ENCODE measurements around the gene SLC51B. TPM values are rescaled to one million over a fixed set of nuclear protein-coding genes. Genes with fewer than 3 reads are reported as not detected.
"Not testable (repeated sequence)": the region's sequence is repeated elsewhere in the genome, so short reads cannot be mapped to it uniquely, and the experiment has no call there.

SLC51B gene
- polyA plus RNA-seq (ENCODE audit: insufficient read depth in 1 of 5, insufficient read length in 5 of 5, low replicate concordance in 1 of 5), result 10 to 100 TPM; 11.2 to 17.8 (median 15.1) TPM
- long read RNA-seq, donor 1, result 0 reads
- long read RNA-seq, donor 2, partial matches to known transcripts, result 0 of 48 reads
- long read RNA-seq, donor 2, other reads (novel, unspliced or antisense), result 48 of 48 reads
- long read RNA-seq, donor 3, partial matches to known transcripts, result 16 of 53 reads
- long read RNA-seq, donor 3, other reads (novel, unspliced or antisense), result 37 of 53 reads
- long read RNA-seq, donor 4, result 0 reads
- long read RNA-seq, donor 5, partial matches to known transcripts, result 29 of 116 reads
- long read RNA-seq, donor 5, other reads (novel, unspliced or antisense), result 87 of 116 reads
- long read RNA-seq, donor 6, partial matches to known transcripts, result 16 of 92 reads
- long read RNA-seq, donor 6, other reads (novel, unspliced or antisense), result 75 of 92 reads
- long read RNA-seq, donor 7, partial matches to known transcripts, result 30 of 142 reads
- long read RNA-seq, donor 7, other reads (novel, unspliced or antisense), result 112 of 142 reads
- long read RNA-seq, donor 8, result 0 reads

DNA sequence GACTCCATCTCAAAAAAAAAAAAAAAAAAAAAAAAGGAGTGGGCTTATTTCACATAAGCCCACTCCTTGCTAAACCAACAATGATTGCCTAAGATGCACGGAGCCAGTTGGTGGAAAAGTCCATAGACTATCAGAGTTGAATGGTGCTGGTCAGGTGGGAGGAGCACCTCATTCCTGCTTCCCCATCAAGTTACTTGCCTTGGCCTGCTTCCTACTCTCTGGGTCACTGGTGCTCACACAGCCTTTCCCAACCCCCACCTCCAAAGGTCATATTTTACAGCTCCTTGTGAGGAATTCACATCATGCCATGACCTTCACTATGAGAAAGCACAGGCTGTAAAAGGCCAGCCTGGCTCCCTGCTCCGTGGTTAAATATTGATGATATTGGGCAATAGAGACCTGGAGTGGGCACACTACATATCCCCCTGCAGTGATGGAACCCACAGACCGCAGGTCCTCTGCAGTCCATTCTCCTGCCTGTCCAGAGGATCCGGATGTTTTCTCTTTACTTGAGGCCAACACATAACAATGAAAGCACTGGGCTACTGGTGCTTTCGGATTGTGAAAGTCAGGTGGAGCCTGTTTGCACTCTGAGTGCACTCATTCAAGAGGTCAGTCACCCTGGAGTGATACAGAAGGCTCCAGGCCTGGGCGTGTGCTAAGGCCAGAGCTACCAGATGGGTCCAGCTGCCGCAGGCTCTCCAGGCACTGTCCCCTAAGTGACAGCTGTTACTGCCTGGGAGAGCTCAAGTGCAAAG, at the start of gene SLC51B:
TSS of gene SLC51B (plus strand) at position 664 of the 758 bp plus-strand sequence. CDS start 4,618 bp downstream, outside the sequence.
- DNase-seq, result peak; percentile 79 to 80

DNA sequence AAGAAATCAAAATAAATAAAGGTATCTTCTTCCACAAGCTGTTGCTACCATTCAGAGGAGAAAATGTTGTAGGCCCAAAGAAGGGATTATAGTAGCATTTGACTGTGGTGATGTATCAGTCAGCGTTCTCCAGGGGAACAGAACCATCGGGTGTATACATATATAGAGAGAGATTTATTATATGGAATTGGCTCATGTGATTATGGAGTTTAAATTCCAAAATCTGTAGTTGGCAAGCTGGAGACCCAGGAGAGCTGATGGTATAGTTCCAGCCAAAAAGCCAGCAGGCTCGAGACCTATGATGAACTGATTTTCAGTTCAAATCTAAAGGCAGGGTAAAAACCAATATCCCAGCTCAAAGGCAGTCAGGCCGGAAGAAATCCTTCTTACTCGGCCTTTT, 48.1 kb upstream of the SLC51B start:
- DNase-seq, result no peak

DNA sequence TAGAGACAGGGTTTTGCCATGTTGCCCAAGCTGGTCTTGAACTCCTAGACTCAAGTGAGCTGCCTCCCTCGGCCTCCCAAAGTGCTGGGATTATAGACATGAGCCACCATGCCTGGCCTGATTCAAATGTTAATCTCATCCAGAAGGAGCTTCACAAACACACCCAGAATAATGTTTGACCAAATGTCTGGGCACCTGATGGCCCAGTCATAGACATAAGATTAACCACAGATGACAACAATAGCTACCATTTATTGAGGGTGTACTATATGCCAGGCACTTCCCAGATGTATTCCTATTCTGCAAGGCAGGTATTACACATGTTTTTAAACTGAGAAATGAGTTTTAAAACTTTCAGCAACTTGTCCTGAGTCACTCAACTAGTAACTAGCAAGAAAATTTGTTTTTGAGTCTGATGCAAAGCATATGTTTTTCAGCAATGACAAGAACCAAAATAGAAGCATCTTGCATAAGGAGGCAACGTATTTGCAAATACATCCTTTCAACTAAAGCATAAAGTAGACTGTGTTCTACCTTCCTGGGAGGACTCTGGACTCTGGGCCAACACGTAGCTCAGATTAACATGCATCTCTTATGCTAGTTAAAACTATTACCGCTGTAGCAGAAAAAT, 47.3 kb upstream of the SLC51B start:
- no peak for DNase-seq

DNA sequence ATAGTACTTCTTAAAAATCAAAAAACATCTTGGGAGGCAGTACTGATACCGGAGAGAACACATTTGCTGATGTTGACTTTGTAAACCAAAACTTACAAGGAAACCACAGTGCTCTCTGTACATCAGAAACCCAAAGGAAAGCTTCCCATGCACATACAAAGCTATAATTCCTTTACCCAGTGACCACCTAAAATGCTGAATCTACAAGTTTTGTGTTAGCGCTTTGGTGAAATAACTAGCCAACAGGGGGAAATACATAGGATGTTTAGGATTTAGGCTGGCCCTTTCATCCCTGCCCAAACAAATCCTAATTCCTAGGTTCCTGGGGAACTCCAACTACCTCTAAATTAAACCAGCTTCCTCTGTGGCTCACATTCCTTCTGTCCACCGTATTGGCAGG, 40.2 kb upstream of the SLC51B start:
- no peak for DNase-seq

DNA sequence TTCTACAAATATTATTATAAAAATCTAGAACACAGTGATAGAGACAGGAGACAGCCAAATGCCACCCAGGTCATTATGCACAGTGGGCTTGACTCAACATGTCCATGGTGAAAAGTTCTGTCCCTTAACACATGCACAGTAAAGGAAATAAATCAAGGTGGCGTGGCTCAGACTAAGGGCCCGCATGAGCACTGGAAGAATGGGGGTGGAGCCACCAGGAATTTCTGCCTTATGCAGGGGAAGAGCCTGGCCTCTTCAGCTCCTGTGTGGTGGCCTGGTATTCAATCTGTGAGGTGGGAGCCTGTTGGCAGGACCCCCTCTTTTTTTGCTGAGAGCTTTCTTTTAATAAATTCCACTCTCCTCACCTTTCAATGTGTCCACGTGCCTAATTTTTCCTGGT, 38.3 kb upstream of the SLC51B start:
- DNase-seq, result no peak

DNA sequence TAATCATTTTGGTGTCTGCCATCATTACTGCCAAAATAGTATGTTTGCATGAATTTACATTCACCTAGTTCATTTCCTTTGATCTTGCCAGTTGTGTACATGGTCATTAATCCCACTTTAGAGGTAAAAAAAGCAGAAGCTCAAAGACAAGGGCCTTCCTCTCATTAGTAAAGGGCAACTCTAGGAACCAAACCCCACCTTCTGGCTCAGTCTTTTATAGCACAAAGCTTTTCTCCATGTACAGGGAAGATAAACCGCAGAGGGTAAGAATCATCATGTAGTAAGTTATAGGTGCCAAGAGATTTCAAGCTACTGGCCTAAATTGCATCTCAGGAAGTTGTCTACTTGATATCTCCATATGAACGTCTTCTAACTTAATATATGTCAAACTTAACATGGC, 36.2 kb upstream of the SLC51B start:
- no peak for DNase-seq

DNA sequence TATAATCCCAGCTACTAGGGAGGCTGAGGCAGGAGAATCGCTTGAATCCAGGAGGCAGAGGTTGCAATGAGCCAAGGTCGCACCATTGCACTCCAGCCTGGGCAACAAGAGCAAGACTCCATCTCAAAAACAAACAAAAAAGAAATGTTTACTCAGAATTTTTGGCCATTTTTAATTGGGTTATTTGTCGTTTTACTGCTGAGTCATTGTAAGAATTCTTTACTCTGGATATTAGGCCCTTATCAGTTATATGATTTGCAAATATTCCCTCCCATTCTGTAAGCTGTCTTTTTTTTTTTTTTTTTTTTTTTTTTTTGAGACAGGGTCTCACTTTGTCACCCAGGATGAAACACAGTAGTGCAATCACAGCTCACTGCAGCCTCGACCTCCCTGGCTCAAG, 34.0 kb upstream of the SLC51B start:
- DNase-seq, result not testable (repeated sequence)

DNA sequence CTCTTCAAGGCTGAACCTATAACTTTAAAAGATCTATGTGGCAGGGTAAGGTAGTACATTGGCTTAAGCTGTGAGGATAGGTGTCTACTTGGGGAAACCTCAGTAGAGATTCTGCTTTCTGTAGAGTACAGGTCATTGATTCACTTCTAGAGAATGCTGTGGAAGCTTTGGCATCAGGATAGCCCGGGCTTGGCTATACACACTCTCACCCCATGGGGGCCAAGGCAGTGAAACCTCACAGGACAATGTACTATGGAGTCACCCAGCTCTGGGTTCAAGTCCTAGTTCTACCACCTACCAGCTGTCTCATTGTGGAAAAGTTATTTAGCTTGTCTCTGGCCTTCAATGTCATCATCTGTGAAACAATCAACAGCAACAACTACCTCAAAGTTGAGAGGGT, 24.8 kb upstream of the SLC51B start:
- no peak for DNase-seq

DNA sequence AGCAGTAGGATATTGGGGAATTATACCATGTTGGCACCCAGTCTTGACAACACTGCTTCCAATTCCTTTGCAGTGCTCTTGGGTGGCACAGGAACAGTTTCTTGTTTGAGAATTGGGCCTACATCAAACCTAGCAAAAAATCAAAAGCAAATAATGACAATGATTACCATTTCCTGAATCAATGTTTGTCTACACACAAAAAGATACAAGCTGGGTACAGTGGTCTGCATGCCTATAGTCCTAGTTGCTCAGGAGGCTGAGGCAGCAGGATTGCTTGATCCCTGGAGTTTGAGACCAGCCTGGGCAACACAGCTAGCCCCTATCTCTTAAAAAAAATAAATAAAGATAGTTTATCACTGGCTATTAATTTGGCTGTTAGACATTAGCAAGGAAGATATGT, 23.7 kb upstream of the SLC51B start:
- DNase-seq, result no peak

DNA sequence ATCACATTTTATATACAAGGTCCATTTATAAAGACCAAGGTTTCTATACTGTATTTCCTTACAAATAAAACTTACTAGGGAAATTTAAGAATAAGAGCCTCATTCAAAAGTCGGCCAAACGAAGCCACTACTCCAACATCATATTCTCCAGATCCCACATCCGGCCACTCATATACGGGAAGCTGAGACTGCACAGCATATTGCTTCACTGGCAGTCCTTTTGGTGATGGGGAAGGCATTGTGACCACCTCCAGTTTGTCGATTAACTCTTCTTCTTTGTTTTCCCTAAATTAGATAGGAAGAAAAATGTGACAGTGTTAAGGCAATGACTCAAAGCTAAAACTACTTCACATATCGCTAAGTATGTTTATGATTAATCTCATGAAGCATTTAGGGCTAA, 18.4 kb upstream of the SLC51B start:
- no peak for DNase-seq

DNA sequence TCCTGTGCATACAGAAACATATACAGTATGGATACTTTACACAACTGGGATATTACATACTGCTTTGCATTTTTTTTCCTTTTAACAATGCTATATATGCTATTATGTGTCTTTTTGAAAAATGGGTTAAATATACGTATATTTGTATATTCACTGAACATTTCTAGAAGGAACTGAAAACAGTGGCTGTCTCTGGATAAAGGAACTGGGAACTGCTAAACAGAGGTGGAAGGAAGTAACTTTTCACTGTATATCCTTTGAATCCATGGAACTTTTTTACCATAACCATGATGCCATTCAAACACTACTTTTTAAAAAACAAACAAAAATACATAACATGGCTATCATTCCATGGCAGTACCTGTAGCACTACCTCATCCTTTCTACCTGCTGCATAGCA, 17.6 kb upstream of the SLC51B start:
- no peak for DNase-seq

DNA sequence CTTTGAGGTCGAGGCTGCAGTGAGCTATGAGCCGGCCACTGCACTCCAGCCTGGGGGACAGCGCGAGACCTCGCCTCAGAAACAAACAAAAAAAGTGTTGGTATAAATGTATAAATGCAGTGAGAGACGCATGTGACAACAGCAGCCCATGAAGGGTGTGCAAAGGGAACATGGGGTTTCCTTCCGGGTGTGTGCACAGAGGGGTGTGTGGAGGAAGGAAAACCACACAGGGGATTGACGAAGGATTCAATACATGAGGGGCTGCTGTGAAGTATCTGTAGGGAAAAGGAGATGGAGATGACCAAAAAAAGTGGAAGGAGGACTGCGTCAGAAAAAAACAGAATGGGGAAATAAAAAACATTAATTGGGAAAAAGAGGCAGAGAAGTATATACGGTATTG, 16.8 kb upstream of the SLC51B start:
- no peak for DNase-seq

DNA sequence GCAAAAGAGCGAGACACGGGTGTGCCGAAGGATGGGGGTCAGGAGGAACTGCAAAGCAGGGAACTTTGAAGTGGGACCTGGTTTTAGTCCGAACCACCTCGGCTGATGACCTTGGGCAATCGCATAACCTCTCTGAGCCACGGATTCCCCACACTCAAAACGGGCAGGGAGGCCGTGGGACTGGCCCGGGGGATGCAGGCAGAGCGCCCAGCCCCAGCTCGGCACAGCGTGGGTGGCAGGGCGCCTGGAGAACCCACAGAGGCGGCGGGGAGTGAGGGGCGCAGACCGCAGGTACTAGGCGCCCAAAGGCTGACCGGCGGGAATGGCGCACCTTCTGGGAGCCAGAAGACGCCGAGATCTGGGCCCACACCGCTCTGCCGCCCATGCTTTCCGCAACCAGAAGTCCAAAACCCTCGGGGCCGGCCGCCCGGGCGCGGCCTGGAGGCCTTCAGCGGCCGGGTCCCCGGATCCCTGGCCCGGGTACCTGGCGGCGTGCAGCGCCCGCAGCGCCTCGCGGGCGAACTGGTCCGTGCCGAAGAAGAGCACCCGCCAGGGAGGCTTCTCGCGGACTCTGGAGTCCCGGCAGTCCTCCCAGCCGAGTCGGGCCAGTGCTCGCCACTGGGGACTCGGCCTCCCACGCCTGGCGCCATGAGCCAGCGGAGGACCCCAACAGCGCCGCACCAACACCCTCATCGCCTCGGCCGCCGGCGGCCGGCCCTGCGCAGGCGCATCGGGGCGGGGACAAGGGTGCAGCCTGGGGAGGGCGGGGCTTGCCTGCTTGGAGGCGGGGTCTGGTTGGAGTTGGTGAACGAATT, 16.1 kb upstream of the SLC51B start, which contains the start of gene MTFMT:
TSS of gene MTFMT (minus strand) at position 719 of the 815 bp plus-strand sequence. CDS start at position 693, 26 bp downstream.
- peak; percentile 83 to 85 for DNase-seq

DNA sequence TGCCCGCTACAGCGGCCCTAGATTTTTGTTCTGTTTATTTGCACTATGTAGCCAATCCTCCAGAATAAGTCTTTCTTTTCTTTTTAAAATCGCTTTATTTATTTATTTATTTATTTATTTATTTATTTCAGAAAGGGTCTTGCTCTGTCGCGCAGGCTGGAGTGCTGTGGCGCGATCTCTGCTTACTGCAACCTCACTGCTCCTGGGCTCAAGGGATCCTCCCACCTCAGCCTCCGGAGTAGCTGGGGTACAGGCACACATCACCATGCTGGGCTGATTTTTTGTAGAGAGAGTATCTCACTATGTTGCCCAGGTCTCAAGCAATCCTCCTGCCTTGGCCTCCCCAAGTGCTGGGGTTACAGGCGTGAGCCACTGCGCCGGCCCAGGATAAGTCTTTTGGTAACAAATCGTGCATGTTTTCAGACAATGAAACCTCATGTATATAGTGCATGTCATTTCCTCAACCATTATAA, 15.4 kb upstream of the SLC51B start:
- DNase-seq, result no peak

DNA sequence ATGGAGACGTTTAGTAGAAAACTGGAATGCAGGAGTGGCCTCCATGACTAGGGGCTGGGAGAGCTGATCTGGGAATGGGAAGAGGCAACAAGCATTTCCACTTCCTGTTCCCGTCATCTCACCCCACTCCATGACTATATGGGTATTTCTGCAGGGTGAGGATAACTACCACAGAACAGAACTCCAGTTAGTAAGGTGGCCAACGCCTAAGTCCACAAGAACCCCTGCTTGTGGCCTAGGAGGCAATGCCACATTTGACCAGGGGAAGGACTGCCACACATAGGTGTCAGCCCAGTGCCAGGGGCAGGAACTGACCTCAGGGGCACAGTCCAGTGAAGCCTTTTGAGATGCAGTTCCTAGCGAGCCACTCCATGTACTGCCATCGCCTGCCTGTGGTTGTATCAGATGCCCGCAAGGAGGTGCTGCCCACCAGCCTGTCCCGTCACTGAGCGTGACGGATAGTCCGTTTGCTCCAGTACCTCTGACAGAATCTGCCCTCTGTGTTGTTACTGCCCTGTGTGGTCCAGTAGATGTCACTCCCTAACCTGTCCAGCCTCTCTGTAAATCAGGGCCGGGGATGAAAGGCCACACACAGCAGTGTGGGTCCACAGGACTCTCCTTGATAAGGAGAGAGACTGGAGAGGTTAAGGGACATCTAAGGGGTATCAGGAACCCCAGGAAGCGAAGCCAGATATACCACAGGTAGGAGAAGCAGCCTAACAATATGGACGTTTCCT, 12.2 kb upstream of the SLC51B start:
- DNase-seq, result peak in 1 of 2 donors; percentile 51

DNA sequence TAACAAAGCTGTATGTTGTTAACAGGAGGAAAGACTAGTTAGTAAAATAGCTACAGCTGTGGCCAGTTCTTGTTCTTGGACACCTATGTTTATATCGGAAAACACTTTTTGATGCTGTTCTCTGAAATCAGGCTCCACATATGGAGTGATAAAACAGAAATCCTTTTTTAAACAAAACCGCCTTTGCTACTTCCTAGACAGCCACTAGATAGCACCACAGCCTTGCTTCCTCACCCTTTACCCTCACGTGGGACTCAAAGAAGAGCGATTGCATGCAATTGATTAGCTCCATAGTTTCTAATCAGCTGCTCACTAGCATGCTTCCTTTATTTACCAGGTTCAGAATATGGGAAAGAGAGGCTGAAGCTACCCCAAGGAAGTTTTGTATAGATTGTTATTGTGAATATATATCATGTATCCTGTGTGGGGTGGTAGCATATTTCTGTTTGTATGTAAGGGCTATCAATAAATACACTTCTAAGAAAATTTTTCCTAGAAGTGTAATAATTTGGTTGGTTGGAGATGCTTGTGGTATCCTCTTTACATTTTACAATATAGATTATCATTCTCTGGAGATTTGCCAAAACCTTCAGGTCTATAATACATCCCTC, 11.4 kb upstream of the SLC51B start:
- DNase-seq, result peak in 1 of 2 donors; percentile 44

DNA sequence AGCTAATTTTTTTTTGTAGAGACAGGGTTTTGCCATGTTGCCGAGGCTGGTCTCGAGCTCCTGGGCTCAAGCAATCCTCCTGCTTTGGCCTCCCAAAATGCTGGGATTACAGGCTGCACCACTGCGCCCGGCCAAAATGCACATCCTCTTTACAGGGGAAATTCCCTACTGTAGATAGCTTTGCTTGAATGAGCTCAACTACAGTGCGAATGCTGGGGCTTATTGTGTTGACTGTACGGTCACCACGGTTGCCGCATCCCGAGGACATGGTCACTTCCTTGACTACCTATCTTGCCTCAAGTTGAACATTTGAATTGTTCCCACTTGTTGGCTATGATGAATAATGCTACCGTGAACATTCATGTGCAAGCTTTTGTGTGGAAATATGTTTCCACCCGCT, 10.5 kb upstream of the SLC51B start:
- no peak for DNase-seq

DNA sequence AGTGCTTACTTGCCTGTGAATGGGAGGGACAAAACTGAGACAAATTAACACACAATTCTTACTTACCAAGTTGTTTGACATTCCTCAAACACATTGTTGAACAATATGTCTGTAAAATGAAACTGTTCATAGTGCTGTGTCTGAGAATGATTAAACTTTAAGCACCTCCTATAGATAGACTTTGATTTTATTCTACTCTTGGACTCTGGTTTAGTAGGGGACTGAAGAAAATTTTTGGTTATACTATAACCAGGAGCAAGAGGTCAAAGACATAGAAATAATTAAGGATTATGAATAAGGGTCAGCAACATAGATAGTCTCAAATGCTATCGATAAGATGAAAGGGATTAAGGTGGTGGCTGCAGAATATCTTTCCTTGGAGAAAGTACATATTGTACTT, 7.9 kb upstream of the SLC51B start:
- no peak for DNase-seq

DNA sequence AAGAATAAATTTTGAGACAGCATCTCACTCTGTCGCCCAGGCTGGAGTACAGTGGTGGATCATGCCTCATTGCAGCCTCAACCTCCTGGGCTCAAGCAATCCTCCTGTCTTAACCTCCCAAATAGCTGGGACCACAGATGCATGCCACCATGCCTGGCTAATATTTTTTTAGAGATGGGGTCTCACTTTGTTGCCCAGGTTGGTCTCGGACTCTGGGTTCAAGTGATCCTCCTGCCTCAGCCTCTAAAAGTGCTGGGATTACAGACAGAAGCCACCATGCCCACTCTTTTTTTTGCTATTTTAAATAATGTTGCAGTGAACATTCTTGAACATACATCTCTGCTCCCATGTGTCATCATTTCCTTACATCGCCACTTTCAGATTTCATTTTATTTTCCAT, 6.8 kb upstream of the SLC51B start:
- no peak for DNase-seq

DNA sequence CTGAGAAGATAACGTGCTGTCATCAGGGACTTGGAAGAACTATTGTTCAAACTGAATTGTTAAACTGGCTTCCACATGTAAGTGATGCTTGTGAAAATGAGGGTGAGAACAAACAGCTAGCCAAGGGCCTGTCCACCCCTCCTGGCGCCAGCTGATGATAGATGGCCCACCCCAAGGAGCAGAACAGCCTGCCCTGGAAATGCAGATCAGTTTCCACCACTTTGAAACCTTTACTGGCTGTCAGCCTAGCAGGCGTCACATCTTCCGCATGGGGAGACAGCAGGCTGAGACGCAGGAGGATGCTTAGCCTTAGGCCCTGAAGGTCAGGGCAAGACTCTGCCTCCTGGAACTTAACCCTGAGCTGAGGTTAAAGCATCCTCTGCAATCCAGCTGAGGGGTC, 6.4 kb upstream of the SLC51B start:
- no peak for DNase-seq
